Gastrocnemius medialis (tissue), 4 donors: ENCODE data around the gene OBP2A.

ENCODE experiments used
- POLR2A ChIP-seq, 2 donors: fragments of 450-650 bp; IDR thresholded peaks; one replicate each; pipeline ENCODE4 v1.6.1; 2017; ENCODE audit warnings: antibody characterized with exemption in 2 of 2, mild to moderate bottlenecking in 2 of 2, moderate library complexity in 2 of 2
- TF ChIP-seq, protein P1 (sequence below), 5 experiments: fragments of 450-650 bp in 3 of 5; fragments of 200-600 bp in 2 of 5; sonication (generic) in 2 of 5; IDR thresholded peaks in 4 of 5; conservative IDR thresholded peaks in 1 of 5; 1 replicate in 4 of 5; 2 replicates in 1 of 5; pipeline ENCODE4 v1.5.1; 2016 to 2019; ENCODE audit warnings: antibody characterized with exemption in 5 of 5, mild to moderate bottlenecking in 3 of 5, moderate library complexity in 3 of 5

DNA sequence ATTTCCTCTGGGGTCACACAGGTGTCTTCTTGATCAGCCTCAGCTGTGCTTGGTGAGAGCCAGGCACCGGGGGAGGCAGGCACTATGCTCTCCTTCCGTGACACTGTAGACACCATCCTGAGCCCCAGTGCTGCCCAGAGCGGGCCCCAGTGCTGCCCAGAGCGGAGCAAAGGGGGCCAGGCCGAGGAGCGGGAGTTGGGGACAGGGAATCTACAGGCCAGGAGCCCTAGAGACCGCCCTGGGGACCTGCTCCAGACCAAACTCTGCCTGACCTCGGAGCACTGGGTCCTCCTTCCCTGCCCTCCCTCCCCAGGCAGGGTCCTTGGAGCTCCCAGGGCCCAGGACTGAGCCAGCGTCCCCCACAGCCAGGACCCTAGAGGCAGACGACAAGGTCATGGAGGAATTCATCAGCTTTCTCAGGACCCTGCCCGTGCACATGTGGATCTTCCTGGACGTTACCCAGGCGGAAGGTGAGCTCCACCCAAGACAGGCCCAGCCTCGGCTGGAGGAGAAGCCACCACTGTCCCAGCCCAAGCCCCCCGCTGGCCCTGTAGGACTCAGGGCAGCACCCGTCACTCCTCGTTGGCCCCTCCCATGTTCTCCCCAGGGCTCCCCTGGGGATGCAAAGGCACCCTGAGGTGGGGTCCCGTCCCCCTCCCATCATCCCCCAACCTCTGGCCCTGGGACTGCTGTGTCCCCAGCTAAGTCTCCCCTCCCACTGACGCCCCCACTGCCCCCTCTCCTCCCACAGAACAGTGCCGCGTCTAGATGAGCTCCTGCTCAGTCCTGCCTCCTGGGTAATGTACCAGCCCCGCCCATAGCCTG, 45.8 kb downstream of the OBP2A start:
- no peak for TF ChIP-seq POLR2A (IDR thresholded peaks at IDR 0.05)
- TF ChIP-seq, protein P1, sequence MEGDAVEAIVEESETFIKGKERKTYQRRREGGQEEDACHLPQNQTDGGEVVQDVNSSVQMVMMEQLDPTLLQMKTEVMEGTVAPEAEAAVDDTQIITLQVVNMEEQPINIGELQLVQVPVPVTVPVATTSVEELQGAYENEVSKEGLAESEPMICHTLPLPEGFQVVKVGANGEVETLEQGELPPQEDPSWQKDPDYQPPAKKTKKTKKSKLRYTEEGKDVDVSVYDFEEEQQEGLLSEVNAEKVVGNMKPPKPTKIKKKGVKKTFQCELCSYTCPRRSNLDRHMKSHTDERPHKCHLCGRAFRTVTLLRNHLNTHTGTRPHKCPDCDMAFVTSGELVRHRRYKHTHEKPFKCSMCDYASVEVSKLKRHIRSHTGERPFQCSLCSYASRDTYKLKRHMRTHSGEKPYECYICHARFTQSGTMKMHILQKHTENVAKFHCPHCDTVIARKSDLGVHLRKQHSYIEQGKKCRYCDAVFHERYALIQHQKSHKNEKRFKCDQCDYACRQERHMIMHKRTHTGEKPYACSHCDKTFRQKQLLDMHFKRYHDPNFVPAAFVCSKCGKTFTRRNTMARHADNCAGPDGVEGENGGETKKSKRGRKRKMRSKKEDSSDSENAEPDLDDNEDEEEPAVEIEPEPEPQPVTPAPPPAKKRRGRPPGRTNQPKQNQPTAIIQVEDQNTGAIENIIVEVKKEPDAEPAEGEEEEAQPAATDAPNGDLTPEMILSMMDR (IDR thresholded peaks at IDR 0.05 in 4 of 5, conservative IDR thresholded peaks at IDR 0.05 in 1 of 5) = no peak
